GM13976 (cell line): Measurements from ENCODE around the gene ACAD10.
"Not testable (repeated sequence)": the region's sequence is repeated elsewhere in the genome, so short reads cannot be mapped to it uniquely, and the experiment has no call there.

ENCODE experiments used
- DNase-seq: peaks from one replicate; pipeline ENCODE4 v3.0.0; 2012; ENCODE audit warnings: low spot score
- in situ Hi-C: fragments of 300-500 bp; cut with MboI; formaldehyde crosslinking; loops from one replicate; pipeline ENCODE4 v1.12.0; 2022; ENCODE audit warnings: low sequenced_read_pairs, mixed read lengths, inconsistent platforms; ENCODE audit not compliant: unreplicated experiment
- TF ChIP-seq, protein P1 (sequence below): IDR thresholded peaks from 2 replicates; pipeline ENCODE4 v1.5.1; 2012; ENCODE audit warnings: borderline replicate concordance, mild to moderate bottlenecking; ENCODE audit not compliant: insufficient read depth; ENCODE audit errors: extremely low read depth, missing control alignments, control extremely low read depth

ACAD10 gene

DNA sequence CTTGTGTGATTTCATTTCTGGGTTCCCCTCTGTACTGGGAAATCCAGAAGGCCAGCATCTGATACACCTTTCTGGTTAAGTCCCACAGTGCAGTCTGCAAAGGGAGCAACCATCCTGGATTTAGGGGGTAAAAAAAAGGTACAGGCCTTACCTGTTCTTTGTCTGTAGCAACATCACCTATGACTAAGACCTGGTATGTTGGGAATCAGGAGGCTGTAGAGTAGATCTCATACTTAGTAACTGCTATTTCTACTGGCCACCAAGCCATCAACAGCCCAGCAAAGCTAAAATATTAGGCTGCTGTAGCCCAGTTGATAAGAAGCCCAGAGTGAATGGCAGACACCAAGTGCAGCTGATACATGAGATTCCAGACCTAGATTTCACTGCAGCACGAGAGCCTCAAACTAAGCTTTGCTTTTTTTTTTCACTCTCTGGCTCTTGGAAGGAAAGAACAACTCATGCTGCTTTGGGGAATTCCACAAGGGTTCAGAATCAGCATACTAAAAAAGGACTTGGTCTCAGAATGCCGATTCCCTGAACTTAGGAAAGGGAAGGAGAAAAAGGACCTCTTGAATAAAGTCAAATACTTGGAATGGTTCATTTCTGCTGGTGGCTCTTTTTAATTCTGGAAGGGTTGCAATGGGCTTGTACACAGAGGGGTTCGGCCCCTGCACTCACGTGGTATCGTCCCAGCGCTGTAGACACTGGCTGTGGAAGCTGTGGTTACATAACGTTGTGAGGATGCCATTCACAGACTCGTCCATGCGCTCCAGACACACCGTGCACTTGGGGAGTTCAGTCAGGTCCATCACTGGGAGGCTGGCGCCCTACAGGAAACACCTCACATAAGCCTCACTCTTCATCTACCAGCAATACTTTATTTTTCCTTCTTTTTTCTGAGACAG is 20.6 kb upstream of the ACAD10 start:
- no peak for DNase-seq
- in situ Hi-C loops, result no loop called here
- TF ChIP-seq, protein P1, sequence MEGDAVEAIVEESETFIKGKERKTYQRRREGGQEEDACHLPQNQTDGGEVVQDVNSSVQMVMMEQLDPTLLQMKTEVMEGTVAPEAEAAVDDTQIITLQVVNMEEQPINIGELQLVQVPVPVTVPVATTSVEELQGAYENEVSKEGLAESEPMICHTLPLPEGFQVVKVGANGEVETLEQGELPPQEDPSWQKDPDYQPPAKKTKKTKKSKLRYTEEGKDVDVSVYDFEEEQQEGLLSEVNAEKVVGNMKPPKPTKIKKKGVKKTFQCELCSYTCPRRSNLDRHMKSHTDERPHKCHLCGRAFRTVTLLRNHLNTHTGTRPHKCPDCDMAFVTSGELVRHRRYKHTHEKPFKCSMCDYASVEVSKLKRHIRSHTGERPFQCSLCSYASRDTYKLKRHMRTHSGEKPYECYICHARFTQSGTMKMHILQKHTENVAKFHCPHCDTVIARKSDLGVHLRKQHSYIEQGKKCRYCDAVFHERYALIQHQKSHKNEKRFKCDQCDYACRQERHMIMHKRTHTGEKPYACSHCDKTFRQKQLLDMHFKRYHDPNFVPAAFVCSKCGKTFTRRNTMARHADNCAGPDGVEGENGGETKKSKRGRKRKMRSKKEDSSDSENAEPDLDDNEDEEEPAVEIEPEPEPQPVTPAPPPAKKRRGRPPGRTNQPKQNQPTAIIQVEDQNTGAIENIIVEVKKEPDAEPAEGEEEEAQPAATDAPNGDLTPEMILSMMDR, result no peak

GRCh38 chr12:111672822-111673381 is 13.0 kb upstream of the ACAD10 start:
- TF ChIP-seq, protein P1, result no peak
- in situ Hi-C loops, result no loop called here
- DNase-seq, result no peak

GRCh38 chr12:111673503-111673902 is 12.3 kb upstream of the ACAD10 start:
- peak; percentile 41 for DNase-seq
- in situ Hi-C loops, result no loop called here
- TF ChIP-seq, protein P1, result peak; percentile 33

- in situ Hi-C loops, result no loop called here
- TF ChIP-seq, protein P1, result no peak
- no peak for DNase-seq
Observed at GRCh38 chr12:111677186-111677585, 8.7 kb upstream of the ACAD10 start.

DNA sequence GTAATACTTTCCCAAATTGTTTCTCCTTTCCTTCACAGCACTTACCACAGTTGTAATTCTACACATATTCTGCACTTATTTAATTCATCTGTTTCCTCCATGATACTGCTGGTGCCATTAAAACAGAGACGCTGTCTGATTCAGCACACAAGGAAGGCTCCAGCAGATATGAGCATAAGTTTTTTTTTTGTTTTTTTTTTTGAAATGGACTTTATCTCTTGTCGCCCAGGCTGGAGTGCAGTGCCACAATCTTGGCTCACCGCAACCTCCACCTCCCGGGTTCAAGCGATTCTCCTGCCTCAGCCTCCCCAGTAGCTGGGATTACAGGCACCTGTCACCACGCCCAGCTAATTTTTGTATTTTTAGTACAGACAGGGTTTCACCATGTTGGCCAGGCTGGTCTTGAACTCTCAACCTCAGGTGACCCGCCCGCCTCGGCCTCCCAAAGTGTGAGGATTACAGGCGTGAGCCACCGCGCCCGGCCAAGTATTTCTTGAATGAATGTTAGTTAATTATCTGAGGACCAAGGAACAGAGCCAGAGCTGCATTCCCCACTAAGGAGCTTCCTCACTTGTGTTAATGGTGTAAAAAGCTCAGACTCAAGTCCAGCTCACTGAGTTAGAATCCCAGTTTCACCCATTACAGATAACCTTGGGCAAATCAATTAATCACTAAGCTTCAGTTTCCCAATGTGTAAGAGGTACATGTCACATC is 1.2 kb upstream of the ACAD10 start:
- in situ Hi-C loops, DNase-seq: not testable (repeated sequence)

DNA sequence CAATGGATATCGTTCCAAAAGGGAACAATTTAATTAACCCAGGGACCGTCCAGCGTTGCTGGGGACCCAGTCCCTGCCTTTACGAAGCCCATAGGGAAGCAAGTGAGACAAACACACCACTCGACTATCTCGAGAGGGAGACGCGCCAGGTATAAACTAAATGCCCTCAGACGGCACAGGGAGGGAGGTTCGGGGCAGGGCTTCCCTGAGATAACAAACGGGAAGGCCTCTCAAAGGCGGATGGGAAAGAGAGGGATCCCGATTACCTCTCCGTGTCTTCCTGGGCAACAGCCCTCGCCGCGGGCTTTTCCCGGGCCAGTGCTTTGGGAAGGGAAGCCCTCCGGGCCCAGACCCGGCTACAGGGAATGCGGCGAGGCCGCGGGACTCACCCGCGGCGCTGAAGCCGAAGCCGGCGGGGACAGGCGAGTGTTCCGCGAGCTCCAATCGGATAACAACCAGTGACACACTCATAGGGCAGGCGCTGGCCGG is 487 bp upstream of the ACAD10 start:
- DNase-seq, result peak; percentile 35
- TF ChIP-seq, protein P1, result no peak
- in situ Hi-C loops, result no loop called here
